ENCODE data around the gene CHMP6. TPM values are rescaled to one million over a fixed set of nuclear protein-coding genes. Genes with fewer than 3 reads are reported as not detected.

Gene CHMP6
- total RNA-seq, 2 experiments from 2014 or later = 15.9 to 19.4 TPM

DNA sequence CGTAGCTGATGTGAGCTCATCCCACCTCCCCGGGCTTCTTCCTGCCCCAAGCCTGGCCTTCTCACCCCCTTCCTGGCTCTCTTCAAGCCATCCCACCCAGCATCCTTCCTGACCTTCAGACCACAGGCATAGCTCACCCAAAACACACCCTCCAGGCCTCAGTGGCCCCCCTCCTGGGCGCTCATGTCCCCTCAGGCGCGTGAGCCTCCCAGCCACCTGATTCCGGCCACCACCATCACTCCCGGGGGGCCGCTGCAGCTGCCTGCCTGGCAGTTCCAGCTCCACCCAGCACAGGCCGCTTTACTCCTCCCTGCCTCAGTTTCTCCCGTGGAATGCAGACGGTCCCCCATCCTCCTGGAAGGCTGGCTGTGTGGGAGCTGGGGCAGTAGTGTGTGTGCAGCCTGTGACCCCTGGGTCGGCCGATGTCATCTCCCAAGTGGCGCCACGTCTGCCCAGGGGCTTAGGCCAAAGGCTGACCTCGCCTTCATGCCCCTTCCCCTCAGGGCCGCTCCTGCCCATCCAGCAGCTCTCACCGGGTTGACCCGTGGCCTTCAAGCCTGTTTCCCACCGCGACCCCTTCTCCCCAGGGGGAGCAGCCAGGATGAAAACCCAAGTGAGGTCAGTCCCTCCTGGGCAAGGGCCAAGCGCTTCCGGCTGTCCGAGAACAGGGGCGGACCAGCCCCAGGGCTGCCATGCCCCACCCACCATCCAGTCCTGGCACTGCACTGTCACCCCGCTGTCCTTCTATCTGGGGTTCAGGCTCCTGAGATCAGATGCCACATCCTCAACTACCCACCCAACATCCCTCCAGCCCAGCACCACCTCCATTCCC lies 11.9 kb upstream of the CHMP6 start:
- Mint-ChIP-seq H3K9me3 (ENCODE audit: low read depth) (peaks cover 2% of the 10 kb centered on the region), H3K4me1 (peaks cover 9% of the 10 kb centered on the region), H3K4me3 (no peak overlapping the region), H3K36me3 (ENCODE audit: low read depth) (no peaks in the 10 kb centered on the region), H3K27ac (no peak overlapping the region), H3K27me3 (peaks cover 5% of the 10 kb centered on the region)
- DNase-seq (no peak), ATAC-seq (no peak)
- CTCF ChIA-PET = interaction anchor here (1.2 to 1.4 kb wide), 2 partner anchors 14 to 553 kb away, joined by 3 to 5 read pairs; no protein-coding TSS in a partner anchor
- intact Hi-C loops (cut with DNase I, micrococcal nuclease) = loop anchor here (2.0 to 10.0 kb wide), 4 partner anchors 235 to 553 kb away; no protein-coding TSS in a partner anchor
- POLR2A ChIA-PET = no interaction called here

DNA sequence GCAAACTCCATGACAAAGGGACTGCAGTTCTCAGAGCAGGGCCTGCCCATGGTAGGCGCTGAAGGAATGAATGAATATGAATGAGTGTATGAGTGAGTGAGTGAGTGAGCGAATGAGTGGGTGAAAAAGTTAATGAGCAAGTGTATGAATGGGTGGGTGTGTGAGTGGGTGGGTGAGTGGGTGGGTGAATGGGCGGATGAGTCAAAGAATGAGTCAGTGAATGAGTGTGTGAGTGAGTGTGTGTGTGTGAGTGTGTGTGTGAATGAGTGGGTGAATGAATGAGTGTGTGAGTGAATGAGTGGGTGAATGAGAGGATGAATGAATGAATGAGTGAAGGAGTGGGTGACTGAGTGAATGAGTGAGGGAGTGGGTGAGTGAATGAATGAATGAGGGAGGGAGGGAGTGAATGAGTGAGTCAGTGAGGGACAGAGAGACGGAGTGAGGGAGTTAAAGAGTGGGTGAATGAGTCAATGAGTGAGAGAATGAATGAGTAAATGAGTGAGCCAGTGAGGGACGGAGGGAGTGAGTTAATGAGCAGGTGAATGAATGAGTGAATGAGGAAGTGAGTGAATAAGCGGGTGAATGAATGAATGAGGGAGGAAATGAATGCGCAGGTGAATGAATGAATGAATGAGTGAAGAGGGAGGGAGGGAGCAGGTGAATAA lies 11.1 kb upstream of the CHMP6 start:
- Mint-ChIP-seq H3K36me3 (ENCODE audit: low read depth) (no peaks in the 10 kb centered on the region), H3K9me3 (ENCODE audit: low read depth) (peaks cover 2% of the 10 kb centered on the region), H3K4me1 (peaks cover 9% of the 10 kb centered on the region), H3K27ac (peak overlapping the region; percentile 20), H3K27me3 (peaks cover 5% of the 10 kb centered on the region), H3K4me3 (no peak overlapping the region)
- POLR2A ChIA-PET = no interaction called here
- intact Hi-C loops (cut with DNase I, micrococcal nuclease) = loop anchor here (1.0 to 10.0 kb wide), 6 partner anchors 236 to 554 kb away; no protein-coding TSS in a partner anchor
- ATAC-seq (peak; percentile 92), DNase-seq (peak; percentile 56)
- CTCF ChIA-PET = interaction anchor here (0.5 to 1.2 kb wide), 3 partner anchors 21 to 554 kb away, joined by 3 to 4 read pairs (median 3); no protein-coding TSS in a partner anchor

DNA sequence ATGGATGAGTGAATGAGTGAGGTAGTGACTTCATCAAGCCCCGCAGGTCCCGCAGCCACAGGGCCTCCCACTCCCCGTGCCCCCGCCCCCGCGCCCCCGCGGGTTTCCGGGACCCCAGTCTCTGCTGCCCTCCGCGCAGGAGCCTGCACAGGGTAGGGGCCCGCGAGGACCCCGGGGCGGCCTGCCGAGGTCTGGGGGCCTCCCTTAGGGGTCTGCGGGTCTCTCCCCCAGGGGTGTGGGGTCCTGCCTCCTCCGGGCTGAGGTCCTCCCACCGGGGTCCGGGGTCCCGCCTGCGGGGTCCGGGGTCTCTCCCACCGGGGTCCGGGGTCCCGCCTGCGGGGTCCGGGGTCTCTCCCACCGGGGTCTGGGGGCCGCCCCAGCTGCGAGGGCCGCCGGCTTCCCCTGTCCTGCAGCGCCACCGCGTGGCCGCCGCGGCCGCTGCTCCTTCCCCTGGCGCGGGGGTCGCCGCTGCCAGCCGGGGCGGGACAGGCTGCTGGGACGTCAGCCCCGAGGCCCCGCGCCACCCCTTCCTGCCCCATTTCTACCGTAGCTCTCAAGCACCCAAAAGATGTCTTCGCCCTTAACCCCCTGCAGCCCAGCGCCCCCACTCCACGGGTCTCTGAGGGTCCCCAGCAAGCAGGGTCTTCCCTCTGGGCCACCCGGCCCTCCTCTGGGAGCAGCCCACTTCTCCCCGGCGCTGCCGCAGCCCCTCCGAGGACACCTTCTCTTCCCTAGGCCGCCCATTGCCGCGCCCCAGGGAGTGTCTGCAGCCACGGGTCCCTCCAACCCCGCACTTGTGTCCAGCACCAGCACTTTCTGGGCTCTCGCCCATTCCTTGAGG lies 10.4 kb upstream of the CHMP6 start:
- no peak overlapping the region for H3K27ac Mint-ChIP-seq
- ChIA-PET CTCF (interaction anchor here (0.5 to 1.2 kb wide), 3 partner anchors 22 to 554 kb away, joined by 3 to 4 read pairs (median 3); no protein-coding TSS in a partner anchor), POLR2A (no interaction called here)

DNA sequence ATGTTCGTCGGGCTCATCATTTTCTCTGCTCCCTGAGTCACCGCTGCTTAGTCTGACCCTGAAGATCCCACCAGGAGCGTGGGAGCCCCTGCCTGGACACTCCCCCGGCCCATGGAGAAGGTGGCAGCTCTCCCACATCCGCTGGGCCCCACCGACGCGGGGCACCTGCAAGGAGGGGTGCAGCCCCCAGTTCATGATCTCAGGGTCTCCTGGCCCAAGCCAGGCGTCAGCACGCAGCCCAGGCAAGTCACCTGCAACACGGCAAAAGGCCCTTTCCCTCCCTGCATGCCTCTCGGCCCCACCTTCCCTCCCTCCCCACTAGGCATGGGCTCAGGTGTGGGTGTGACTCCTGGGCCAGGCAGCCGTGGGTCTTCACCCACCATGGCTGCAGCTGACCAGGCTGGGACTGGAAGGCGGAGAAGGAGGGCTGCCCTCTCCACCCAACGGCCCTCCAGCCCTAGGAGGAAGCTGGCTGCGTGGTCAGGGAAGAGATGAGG lies 9.7 kb upstream of the CHMP6 start:
- ATAC-seq (no peak), DNase-seq (no peak)
- Mint-ChIP-seq H3K27ac (no peak overlapping the region), H3K4me3 (no peak overlapping the region), H3K4me1 (peaks cover 9% of the 10 kb centered on the region), H3K36me3 (ENCODE audit: low read depth) (no peaks in the 10 kb centered on the region), H3K27me3 (peaks cover 5% of the 10 kb centered on the region), H3K9me3 (ENCODE audit: low read depth) (peaks cover 2% of the 10 kb centered on the region)
- POLR2A ChIA-PET = interaction anchor here (0.8 kb wide), 1 partner anchor 162 kb away, joined by 3 read pairs; no protein-coding TSS in a partner anchor
- intact Hi-C loops (cut with DNase I, micrococcal nuclease) = loop anchor here (1.0 to 10.0 kb wide), 6 partner anchors 237 to 555 kb away; no protein-coding TSS in a partner anchor
- CTCF ChIA-PET = interaction anchor here (1.2 kb wide), 1 partner anchor 555 kb away, joined by 4 read pairs; no protein-coding TSS in a partner anchor

More for the DNA sequence above, 10.4 kb upstream of the CHMP6 start:
- no peaks in the 10 kb centered on the region for H3K36me3 Mint-ChIP-seq (ENCODE audit: low read depth)
- DNase-seq (peak; percentile 66), ATAC-seq (peak; percentile 43)
- H3K27me3 Mint-ChIP-seq = peaks cover 5% of the 10 kb centered on the region
- H3K4me3 Mint-ChIP-seq = no peak overlapping the region
- peaks cover 9% of the 10 kb centered on the region for H3K4me1 Mint-ChIP-seq
- intact Hi-C loops (cut with DNase I, micrococcal nuclease) = loop anchor here (1.0 to 10.0 kb wide), 6 partner anchors 236 to 554 kb away; no protein-coding TSS in a partner anchor
- peaks cover 2% of the 10 kb centered on the region for H3K9me3 Mint-ChIP-seq (ENCODE audit: low read depth)

DNA sequence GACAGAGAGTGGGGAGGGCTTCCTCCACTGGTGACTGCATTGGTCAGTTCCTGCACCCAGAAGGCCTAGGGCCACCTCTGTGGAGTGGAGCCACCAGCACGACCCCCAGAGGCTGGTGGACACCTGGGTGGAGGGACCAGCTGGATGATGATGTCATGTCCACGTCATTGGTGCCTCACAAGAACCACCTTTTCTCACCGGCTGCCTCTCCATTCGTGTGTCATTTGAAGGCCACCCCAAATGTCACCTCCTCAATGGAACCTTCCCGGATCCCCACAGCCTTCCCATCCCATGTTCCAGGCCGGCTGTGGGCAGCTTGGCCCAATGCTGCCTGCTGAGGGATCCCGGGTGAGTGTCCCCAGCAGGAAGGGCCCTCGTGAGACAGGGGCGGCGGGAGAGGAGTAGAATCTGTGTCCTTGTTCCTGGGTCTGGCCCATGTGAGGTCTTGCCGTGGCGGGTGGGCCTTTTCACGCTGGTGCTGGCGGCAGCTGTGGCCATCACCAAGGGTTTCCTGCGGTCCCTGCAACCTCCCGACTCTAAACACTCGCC lies 9.1 kb upstream of the CHMP6 start:
- Mint-ChIP-seq H3K4me3 (no peak overlapping the region), H3K4me1 (peaks cover 9% of the 10 kb centered on the region), H3K9me3 (ENCODE audit: low read depth) (peaks cover 2% of the 10 kb centered on the region), H3K36me3 (ENCODE audit: low read depth) (no peaks in the 10 kb centered on the region), H3K27me3 (peaks cover 6% of the 10 kb centered on the region), H3K27ac (no peak overlapping the region)
- ATAC-seq = no peak
- POLR2A ChIA-PET = interaction anchor here (0.8 kb wide), 1 partner anchor 163 kb away, joined by 3 read pairs; no protein-coding TSS in a partner anchor
- intact Hi-C loops (cut with DNase I, micrococcal nuclease) = loop anchor here (10.0 kb wide), 2 partner anchors 238 to 408 kb away; no protein-coding TSS in a partner anchor
- DNase-seq = no peak
- CTCF ChIA-PET = no interaction called here

DNA sequence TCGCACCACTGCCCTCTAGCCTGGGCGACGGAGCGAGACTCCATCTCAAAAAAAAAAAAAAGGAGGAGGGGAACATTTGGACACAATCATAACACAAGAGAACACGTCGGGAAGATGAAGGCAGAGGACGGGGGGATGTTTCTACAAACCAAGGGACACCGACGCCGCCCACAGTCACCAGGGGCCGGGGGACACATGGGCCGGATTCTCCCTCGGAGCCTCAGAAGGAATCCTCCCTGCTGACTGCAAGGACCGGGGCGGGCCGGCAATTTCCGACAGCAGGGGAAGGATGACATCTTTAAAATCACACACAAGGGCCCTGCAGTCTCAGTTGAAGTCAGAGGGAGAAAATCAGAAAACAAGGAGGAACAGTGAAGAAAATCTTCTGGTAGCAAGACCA lies 8.1 kb upstream of the CHMP6 start:
- no peak overlapping the region for H3K27ac Mint-ChIP-seq
- ATAC-seq (no peak), DNase-seq (no peak)
- no peak overlapping the region for H3K4me3 Mint-ChIP-seq
- CTCF ChIA-PET = no interaction called here
- POLR2A ChIA-PET = no interaction called here
- peaks cover 2% of the 10 kb centered on the region for H3K9me3 Mint-ChIP-seq (ENCODE audit: low read depth)
- intact Hi-C loops (cut with DNase I, micrococcal nuclease) = loop anchor here (10.0 kb wide), 2 partner anchors 239 to 409 kb away; no protein-coding TSS in a partner anchor
- H3K4me1 Mint-ChIP-seq = peaks cover 9% of the 10 kb centered on the region
- no peaks in the 10 kb centered on the region for H3K36me3 Mint-ChIP-seq (ENCODE audit: low read depth)
- peaks cover 8% of the 10 kb centered on the region for H3K27me3 Mint-ChIP-seq

DNA sequence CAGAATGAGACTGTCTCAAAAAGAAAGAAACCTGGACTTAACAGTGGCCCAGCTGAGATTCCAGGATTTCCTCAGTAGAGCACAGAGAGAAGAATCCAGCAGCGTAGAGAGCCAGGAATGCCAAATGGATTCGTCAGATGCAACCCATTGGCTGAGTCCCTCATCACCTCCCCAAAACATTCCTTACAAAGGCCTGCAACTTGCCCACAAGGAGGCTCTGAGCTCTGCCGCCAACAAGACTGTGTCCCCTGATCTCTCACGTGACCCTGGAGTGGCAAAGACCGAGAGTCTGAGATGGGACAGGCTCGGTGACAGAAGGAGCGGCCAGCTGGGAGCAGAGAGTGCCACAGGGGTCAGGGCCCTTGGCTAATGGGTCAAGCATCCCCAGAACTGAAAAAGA lies 6.9 kb upstream of the CHMP6 start:
- POLR2A ChIA-PET = no interaction called here
- ATAC-seq = no peak

DNA sequence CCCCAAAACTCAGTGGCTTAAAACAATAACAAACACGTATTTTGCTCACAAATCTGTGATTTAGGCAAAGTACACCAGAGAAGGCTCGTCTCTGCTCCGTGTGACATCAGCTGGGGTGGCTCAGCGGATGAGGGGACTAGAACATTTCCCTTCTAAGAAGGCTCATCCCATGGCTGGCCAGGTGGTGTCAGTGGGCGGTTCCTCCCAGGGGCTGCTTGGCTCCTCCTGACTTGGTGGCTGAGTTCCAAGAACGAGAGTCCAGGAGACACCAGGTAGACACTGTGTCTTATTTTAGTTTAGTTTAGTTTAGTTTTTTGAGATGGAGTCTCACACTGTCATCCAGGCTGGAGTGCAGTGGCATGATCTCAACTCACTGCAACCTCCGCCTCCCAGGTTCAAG lies 5.6 kb upstream of the CHMP6 start:
- H3K9me3 Mint-ChIP-seq (ENCODE audit: low read depth) = no peaks in the 10 kb centered on the region
- intact Hi-C loops (cut with DNase I, micrococcal nuclease) = loop anchor here (10.0 kb wide), 2 partner anchors 241 to 411 kb away; no protein-coding TSS in a partner anchor
- no peak for DNase-seq
- H3K27me3 Mint-ChIP-seq = peaks cover 3% of the 10 kb centered on the region
- peaks cover 12% of the 10 kb centered on the region for H3K4me1 Mint-ChIP-seq
- POLR2A ChIA-PET = interaction anchor here (0.5 kb wide), 1 partner anchor 12 kb away, joined by 3 read pairs; no protein-coding TSS in a partner anchor
- H3K27ac Mint-ChIP-seq = no peak overlapping the region
- no peak for ATAC-seq
- no peak overlapping the region for H3K4me3 Mint-ChIP-seq
- CTCF ChIA-PET = interaction anchor here (0.6 kb wide), 1 partner anchor 55 kb away, joined by 3 read pairs; no protein-coding TSS in a partner anchor
- H3K36me3 Mint-ChIP-seq (ENCODE audit: low read depth) = no peaks in the 10 kb centered on the region

More for the DNA sequence above, 6.9 kb upstream of the CHMP6 start:
- no peak overlapping the region for H3K27ac Mint-ChIP-seq
- CTCF ChIA-PET = no interaction called here
- H3K27me3 Mint-ChIP-seq = peaks cover 8% of the 10 kb centered on the region
- no peaks in the 10 kb centered on the region for H3K36me3 Mint-ChIP-seq (ENCODE audit: low read depth)
- H3K4me3 Mint-ChIP-seq = no peak overlapping the region
- no peak for DNase-seq
- intact Hi-C loops (cut with DNase I, micrococcal nuclease) = loop anchor here (10.0 kb wide), 2 partner anchors 240 to 410 kb away; no protein-coding TSS in a partner anchor
- peaks cover 2% of the 10 kb centered on the region for H3K9me3 Mint-ChIP-seq (ENCODE audit: low read depth)
- peaks cover 14% of the 10 kb centered on the region for H3K4me1 Mint-ChIP-seq

DNA sequence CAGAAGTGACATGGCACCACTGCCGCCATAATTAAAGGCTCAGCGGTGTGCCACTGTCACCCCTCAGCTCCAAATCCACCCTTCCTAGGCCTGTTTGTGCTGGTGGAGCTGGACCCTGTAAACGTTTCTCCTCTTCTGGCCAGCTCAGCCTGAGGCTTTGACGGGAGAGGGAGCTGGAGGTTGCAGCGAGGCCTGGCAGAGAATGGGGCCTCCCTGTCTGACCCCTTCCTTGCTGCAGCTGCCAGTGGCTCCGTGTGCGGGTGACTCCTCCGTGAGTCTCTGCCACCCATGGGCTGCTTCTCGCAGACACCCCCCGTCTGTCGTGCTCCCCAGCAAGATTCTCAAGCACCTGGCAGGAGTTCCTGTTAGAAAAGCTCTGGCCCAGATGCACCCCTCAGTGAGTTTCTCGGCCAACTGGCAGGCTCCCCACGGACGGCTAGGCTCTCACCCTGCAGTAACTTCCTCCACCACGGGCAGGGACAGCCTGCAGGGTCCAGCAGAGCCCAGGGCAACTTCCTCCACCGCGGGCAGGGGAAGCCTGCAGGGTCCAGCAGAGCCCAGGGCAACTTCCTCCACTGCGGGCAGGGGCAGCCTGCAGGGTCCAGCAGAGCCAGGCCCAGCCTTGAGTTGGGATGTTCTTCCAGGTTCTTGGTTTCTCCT lies 4.7 kb upstream of the CHMP6 start:
- peak; percentile 4 for DNase-seq
- CTCF ChIA-PET = no interaction called here
- ATAC-seq = no peak
- Mint-ChIP-seq H3K27me3 (peaks cover 3% of the 10 kb centered on the region), H3K4me3 (no peak overlapping the region), H3K4me1 (peaks cover 12% of the 10 kb centered on the region), H3K27ac (no peak overlapping the region), H3K9me3 (ENCODE audit: low read depth) (no peaks in the 10 kb centered on the region), H3K36me3 (ENCODE audit: low read depth) (no peaks in the 10 kb centered on the region)
- intact Hi-C loops (cut with DNase I, micrococcal nuclease) = loop anchor here (10.0 kb wide), 2 partner anchors 242 to 412 kb away; no protein-coding TSS in a partner anchor
- POLR2A ChIA-PET = no interaction called here

DNA sequence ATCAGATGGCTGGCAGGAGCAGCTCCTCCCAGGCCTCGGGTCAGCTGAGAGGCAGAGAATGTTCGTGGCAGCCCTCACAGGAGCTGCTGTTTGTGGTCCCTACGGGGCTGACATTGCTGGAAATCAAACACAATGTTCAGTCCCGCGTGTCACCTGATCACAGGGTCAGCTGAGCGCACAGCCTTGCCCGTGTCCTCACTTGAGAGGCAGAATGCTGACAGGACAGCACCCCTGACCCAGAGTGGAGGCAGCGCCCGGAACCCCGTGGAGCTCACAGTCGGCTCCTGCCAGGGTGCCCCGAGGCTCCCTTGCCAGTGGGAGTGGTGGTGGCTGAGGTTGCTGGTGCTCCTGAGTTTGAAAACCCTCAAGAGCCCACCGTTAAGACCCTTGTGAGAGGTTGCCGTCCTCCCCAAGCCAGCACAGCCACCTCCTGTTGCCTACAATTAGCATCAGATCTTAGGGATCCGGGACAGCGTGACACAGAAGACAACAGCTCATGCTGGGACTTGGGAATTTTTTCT lies 3.6 kb upstream of the CHMP6 start:
- Mint-ChIP-seq H3K4me1 (peaks cover 14% of the 10 kb centered on the region), H3K4me3 (no peak overlapping the region), H3K9me3 (ENCODE audit: low read depth) (no peaks in the 10 kb centered on the region), H3K36me3 (ENCODE audit: low read depth) (no peaks in the 10 kb centered on the region), H3K27ac (no peak overlapping the region), H3K27me3 (peaks cover 3% of the 10 kb centered on the region)
- CTCF ChIA-PET = interaction anchor here (0.6 to 1.0 kb wide), 3 partner anchors 36 to 77 kb away, joined by 3 read pairs; no protein-coding TSS in a partner anchor
- ATAC-seq = no peak
- no peak for DNase-seq
- intact Hi-C loops (cut with DNase I, micrococcal nuclease) = loop anchor here (10.0 kb wide), 2 partner anchors 243 to 413 kb away; no protein-coding TSS in a partner anchor
- POLR2A ChIA-PET = no interaction called here
